Activated CD4-positive, CD25-positive, alpha-beta regulatory T cell treated with anti-CD3 and anti-CD28 coated beads, Interleukin-2, amount 50 U/mL, for 24 hours (primary cell): ENCODE measurements around the gene FNIP2.
"Not testable (repeated sequence)": the region's sequence is repeated elsewhere in the genome, so short reads cannot be mapped to it uniquely, and the experiment has no call there.

ENCODE experiments used
- ATAC-seq, 2 donors: fragments of 150-1000 bp; cut with Tn5 transposase; one replicate each; pipeline ENCODE4 v1.10.0; 2021; ENCODE audit warnings: mild to moderate bottlenecking in 1 of 2, moderate library complexity in 1 of 2

Gene FNIP2

DNA sequence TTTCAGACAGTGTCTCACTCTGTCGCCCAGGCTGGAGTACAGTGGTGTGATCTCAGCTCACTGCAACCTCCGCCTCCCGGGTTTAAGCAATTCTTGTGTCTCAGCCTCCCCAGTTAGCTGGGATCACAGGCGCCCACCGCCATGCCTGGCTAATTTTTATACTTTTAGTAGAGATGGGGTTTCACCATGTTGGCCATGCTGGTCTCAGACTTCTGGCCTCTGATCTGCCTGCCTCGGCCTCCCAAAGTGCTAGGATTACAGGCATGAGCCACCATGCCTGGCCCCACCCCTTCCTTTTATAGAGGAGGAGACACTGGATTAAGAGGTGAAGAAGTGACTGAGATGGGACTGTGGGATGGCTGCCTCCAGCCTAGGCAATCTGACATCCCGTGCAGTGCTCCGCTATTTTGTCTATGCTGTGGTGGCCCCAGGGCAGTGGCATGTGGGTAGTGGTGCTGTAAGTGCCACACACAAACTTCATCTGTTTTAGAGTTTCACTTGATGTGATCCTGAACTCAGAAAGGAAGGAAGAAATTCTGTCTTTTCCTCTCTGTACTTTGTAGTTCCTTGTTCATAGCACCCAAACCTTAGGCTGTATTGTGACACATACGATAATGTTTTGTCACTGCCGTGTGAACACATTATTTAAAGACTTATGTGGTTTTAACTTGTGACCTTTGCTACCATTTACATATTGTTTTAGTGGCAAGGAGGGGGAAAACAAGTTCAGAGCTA, 48.9 kb downstream of the FNIP2 start:
- ATAC-seq: peak; percentile 58 to 59

DNA sequence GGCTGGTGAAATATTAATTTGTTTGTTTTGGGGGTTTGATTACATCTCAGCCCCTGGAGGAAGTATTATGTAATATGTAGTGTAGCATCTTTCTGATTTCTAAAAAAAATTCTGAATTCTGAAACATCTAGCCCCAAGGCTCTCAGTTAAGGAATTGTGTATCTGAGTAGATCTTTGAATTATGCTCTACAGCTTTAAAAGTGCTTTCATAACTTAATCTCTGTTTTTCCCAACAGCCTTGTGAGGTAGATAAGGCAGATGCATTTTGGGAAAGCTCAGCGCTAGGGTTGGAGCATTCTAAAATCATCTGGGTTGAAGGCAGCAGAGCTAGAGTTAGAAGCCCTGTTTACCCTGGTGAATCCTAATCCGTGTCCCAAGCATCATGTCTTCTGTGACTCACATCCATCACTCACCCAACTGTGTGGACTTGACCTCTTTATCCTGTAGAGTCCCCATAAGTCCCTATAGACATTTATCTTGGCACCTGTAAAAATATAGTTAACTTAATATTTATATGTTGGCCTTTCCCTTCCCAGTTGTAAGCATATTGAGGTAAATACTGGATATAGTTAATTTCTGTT, 49.8 kb downstream of the FNIP2 start:
- no peak for ATAC-seq

DNA sequence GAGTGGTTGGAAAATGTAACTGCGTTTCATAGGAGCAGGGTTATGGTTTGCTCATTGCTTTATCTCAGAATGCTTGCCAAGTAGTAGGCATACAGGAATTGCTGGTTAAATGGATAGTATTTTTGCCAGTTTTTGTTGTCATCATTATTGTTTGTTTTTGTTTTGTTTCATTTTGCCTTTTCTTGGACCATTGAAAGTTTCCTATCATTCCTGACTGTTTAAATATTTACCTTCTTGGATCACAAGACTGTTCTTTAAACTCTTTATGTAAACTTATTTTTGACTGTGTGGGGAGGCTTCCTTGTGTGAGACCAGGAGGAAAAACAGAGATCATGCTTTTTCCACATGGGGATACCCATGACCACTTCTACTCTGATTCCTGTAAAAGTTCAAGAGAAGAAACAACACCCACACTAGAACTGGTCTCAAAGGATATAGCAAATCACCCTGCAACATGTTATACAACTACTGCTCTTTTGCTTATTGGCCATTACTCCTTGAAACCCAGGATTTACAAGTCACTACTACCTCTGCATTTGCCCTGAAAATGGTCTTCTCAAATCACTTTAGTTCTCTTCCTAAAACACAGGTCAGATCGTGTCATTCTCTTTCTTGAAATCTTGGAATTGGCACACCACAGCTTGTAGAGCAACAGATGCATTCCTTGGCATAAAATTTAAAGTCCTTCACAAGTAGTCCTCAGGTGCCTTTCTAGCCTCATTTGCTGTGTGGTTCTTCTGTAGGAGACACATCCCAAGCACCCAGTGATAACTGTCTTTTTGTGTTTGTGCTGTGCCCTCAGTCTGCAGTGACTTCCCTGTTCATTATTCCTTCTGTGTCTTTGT, 51.3 kb downstream of the FNIP2 start:
- ATAC-seq: no peak

DNA sequence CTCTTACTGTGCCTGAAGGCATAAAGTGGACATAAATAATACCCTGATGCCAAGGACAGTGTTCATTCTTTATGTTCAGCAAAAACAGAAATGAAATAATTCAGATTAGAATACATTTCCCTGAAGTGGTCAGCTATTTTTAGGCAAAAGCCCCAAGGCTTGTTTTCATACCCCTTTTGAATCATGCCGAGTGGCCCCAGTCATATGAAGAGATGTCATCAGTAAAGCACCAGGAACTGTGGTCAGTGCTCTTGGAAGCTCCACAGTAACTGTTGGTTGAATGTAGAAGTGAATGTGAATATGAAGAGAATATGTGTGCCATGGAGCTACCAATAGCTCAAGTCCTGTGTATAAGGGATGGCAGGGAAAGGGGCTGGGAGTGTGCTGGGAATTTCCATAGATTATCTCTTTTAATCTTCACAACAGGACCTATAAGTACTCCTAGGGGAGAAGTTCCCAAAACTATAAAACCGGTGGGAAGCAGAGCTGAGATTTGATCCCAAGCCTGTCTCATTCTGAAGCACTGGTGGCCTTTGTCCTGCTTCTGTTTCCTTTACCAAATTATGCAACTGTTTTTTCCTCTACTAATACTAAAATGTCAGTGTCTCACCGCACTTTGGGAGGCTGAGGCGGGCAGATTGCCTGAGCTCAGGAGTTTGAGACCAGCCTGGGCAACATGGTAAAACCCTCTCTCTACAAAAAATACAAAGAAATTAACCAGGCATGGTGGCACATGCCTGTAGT, 52.6 kb downstream of the FNIP2 start:
- peak in 1 of 2 donors; percentile 44 for ATAC-seq

GRCh38 chr4:158822348-158822747, 53.5 kb downstream of the FNIP2 start:
- ATAC-seq: no peak

- ATAC-seq: peak; percentile 42 to 57
Measured at GRCh38 chr4:158823461-158823873, 54.6 kb downstream of the FNIP2 start.

GRCh38 chr4:158824425-158825274, 55.8 kb downstream of the FNIP2 start:
- no peak for ATAC-seq

DNA sequence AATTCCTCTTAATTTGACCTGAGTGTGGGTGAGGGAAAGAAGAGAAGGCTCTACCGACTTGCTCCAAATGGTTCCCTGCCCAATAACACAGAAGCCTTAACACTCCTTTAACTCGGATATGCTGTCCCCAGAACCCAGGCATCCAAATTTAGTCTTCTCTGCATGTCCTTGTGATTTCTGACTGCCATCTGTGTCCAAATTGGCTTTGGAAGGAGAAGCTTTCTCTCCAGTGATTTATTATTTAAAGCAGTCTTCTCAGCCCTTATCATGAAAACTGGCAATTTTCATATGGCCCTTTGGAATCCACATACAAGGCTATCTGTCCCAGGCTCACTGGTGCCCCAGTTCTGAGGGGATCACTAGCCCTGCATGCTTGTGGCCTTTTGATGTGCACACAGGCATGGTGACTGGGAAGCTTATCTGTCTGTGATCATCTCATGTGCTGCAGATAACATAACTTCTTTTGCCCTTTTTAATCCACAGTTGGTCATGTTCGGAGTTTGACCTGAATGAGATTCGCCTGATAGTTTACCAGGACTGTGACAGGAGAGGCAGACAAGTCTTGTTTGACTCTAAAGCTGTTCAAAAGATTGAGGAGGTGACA, 56.7 kb downstream of the FNIP2 start:
- ATAC-seq: no peak

- ATAC-seq: peak; percentile 55 to 75
Measured at GRCh38 chr4:158826057-158826456, 57.2 kb downstream of the FNIP2 start.

DNA sequence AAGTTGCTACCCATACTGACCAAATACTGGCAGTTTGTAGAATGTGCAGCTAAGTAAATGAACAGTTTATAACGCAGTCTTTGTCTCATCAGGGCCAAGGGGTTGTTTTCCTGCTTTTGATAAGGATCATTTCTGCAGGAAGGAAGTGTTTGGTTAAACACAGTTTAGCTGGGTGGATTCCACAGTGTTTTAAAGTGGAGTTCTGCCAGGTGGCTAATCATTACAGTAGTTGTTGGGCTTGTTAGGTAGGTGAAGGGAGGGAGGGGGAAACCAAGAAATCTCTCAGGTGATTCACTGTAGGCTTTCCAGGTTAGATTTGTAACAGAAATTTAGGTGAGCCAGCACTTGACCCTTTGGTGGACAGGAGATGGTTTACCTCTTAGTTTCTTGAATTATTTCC, 58.1 kb downstream of the FNIP2 start:
- ATAC-seq: no peak

DNA sequence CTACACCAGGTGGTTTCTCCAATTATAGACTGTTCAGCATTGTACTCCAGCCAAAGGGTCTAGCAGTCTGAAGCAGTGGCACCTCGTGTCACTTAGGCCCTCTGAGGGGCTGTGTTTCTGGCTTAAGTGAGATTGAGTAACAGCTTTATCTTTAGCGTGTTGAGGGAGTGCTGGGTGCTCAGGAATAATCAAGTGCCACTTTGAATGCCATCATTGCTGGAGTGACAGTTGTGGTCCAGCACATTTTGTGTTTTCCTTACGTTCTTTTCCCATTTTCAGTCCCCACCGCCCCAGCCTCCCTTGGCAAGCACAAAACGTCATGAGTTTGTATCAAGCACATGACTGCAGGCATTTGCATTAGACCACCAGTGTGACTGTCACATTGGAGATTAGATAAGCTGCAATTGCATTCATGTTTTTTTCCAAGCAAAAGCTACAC, 58.7 kb downstream of the FNIP2 start:
- ATAC-seq: no peak

- not testable (repeated sequence) for ATAC-seq
Measured at GRCh38 chr4:158828151-158828550, 59.3 kb downstream of the FNIP2 start.

- ATAC-seq: no peak
Measured at GRCh38 chr4:158829254-158829653, 60.4 kb downstream of the FNIP2 start.

- no peak for ATAC-seq
Measured at GRCh38 chr4:158833602-158834001, 64.8 kb downstream of the FNIP2 start.

- ATAC-seq: no peak
Measured at GRCh38 chr4:158835226-158836001, 66.6 kb downstream of the FNIP2 start.

DNA sequence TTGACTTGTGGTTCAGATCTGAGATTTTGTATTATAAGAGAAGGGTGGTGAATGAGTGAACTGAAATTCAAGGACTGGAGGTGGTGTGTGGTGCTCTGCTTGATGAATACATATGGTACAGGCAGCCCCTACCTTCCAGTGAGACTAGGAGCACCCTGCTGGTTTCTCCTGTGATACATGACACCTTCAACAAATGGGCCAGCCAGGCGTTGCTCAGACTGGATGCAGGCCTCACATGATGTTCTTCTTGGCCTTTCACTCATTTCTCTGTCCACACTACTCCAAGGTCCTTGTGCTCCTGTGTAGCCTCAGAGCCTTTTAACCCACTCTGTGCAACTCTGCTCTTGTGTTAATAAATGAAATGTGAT, 67.2 kb downstream of the FNIP2 start:
- no peak for ATAC-seq

GRCh38 chr4:158836828-158837449, 68.1 kb downstream of the FNIP2 start:
- no peak for ATAC-seq

DNA sequence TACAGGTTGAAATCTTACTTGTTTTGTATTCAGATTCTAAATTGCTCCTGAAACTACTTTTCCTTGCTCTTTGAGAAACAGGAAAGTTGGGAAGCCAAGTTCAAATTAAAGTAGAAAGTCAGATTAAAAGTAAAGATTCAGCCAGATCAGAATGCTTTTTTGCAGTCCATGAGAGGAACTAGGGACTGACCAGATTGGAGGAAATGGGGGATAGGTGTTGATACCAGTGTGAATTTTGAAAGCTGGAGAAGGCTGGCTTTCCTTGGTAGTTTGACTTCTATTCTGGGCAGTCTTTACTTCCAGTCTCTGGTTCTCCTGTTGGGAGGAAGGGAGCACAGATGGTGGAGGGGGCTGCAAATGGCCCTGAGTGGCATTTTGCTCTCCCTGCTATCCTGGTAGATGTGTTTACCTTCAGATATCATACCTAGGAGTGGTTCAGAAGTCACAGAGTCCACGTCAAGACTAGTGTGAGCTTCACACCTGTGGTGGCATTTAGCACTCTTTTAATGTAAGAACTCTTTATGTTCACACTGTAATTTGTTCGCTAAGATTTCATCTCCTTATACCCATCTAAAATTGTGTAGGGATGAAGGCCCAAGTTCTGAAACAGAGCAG, 68.8 kb downstream of the FNIP2 start:
- ATAC-seq: no peak

GRCh38 chr4:158840131-158840530, 71.3 kb downstream of the FNIP2 start:
- no peak for ATAC-seq

DNA sequence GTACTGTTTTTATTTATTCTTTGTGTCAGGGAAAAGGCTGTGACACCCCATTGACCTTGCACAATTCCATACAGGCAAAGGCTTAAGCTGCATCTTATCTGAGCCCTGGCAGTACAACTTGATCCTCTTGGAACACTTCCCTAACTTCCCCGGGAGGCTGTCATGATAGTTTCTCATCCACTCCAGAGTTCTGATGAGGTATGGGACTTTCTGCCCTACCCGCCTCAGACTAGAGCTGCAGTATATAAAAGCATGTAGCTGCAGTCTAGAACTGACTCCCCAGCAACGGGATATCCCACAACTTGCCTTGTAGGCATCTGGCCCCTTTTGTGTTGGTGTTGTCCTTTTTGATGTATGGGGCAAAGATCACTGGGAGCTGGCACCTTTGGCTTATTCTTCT, 72.7 kb downstream of the FNIP2 start:
- no peak for ATAC-seq
